NOMO-1 (cell line): ENCODE measurements around the gene RPAP3.
"Not testable (repeated sequence)": the region's sequence is repeated elsewhere in the genome, so short reads cannot be mapped to it uniquely, and the experiment has no call there.

Experiments used
- DNase-seq, 2 experiments: peaks; one replicate each; lab custom pipeline; 2025; ENCODE audit not compliant: unreplicated experiment in 2 of 2; lab: John Stamatoyannopoulos, UW

Gene RPAP3

DNA sequence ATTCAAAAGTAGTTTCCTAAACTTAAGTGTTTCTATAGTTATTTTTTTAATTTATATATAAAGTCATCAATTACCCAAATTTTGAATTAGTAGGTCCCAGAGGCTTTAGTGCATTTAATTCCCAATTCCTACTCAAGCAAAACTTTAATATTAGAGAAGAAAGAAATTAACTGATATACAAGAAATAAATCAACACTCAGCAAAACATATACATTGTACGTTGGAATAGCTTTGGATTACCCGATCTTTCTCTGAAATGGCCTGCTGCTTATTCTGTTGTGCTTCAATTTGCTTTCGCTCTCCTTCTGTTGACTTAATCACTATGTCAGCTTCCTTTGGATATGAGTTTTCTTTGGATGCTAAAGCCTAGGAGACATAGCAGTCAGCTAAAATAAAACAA, 18.2 kb downstream of the RPAP3 start:
- DNase-seq: no peak

DNA sequence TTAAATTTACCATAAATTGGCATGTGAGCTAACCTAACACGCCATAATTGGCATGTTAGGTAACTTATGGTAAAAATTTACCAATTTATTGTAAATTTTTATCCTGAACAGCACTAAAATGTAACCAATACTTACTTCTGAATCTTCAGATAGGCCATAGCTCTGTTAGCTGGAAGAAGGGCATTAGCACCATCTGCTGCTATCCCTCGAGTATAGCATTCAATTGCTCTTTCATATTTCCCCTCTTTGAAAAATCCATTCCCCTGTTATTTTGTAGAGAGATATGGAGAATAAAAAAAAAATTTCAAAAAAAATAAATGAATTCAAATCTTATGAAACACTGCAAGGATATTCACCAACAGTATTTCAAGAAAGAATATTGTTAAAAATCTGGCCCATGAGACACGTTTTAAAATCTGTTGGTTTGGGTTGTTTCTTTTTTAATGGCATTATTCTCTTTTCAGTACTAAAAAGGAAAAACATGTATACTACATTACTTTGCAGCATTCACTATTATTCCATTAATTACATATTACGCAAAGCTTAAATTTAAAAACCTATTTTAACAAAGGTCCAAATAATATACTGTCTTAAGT, 19.1 kb downstream of the RPAP3 start:
- DNase-seq: peak in 1 of 2 experiments; percentile 5

DNA sequence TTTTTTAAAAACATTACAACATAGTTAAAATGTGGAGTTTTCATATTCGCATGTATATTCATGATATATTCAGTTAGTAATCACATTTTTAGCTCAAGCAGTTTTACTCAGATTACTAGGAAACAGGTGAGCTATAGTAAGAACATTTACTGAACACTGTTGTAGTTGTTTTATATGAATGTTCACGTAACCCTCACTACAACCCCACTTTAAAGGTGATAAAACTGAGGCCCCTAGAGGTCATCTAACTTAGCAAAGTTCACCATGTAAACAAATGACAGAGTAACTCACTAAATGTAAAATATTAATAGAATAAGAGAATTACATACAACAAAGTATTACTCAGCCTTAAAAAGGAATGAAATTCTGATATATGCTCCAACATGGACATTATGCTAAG, 26.0 kb downstream of the RPAP3 start:
- DNase-seq: no peak

DNA sequence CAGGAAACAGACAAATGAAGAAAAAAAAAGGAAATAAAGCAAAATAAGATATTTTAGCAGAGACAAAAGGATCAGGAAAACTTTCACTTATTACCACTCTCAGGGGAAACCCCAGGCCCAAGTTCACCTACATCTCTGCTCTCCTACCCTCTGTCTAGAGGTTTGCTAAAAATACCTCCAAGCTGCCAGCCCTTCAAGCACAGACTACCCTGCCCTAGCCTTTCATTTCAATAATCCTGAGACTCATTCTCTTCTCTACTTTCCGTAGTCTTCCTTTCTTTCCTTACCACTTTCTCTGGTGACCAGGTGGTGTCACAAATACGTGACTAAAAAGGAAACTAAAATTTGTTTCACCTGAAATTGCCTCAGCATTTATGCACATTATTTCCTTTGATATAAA, 33.8 kb downstream of the RPAP3 start:
- DNase-seq: no peak

DNA sequence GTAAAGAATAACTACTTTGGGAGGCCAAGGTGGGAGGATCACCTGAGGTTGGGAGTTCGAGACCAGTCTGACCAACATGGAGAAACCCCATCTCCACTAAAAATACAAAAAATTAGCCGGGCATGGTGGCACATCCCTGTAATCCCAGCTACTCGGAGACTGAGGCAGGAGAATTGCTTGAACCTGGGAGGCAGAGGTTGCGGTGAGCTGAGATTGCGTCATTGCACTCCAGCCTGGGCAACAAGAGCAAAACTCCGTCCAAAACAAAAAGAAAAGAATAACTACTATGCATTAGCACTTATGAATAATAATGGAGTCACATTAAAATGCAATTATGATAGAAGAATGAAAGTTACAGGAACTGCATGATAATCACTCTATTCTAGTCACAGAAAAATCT, 37.9 kb downstream of the RPAP3 start:
- not testable (repeated sequence) for DNase-seq

DNA sequence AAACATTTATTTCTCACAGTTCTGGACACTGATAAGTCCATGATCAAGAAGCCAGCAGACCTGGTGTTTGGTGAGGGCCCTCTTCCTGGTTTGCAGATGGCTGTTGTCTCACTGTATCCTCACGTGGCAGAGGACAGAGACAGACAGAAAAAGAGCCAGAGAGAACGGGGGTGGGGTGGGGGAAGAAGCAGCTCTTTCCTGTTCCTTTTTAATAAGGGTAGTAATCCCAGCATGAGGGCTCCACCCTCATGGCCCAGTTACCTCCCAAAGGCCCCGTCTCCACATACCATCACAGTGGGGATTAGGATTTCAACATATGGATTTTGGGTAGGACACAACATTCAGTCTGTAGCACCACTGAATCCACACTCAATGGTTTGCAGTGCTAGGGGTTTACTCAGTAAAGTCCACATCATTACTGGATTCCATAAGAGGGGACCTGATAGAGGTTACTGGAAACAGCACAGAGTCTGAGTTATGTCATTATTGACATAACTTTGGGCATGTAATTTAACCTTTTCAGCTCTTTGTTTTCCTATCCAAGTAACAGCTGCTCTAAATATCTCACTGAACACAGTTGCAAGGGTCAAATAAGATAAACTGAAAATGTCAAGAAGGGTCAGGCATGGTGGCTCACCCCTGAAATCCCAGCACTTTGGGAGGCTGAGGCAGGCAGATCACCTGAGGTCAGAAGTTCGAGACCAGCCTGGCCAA, 53.2 kb downstream of the RPAP3 start:
- DNase-seq: no peak

DNA sequence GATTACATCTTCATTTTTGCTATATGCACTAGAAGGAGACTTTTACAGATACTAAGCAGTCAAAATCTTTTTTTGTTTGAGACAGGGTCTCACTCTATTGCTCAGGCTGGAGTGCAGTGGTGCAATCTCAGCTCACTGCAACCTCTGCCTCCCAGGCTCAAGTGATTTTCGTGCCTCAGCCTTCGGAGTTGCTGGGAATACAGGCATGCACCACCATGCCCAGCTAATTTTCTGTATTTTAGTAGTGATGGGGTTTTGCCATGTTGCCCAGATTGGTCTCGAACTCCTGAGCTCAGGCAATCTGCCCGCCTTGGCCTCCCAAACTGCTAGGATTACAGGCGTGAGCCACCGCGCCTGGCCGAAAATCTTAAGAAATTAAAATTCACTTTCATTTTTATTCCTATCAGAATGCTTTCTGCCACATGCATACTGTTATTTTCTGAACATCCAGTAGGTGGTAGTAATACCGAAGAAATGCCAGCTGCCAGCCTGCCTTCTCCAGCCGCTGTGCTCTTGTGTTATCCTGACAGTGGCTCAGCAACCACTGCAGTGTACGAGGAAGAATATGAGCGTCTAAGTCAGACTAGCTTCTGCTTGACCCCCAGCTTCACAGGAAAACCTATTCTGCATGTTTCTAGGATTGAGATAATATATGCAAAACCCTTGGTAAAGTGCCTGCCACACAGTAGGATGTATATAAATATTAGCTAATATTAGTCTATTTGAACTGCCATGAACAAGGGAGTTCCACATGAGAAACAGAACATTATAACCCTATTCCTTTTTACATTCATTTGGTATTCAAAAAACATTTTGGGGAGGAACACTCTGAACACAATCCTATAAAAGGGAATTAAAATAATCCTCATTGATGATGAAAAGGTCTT, 54.2 kb downstream of the RPAP3 start:
- peak; percentile 56 to 61 for DNase-seq

DNA sequence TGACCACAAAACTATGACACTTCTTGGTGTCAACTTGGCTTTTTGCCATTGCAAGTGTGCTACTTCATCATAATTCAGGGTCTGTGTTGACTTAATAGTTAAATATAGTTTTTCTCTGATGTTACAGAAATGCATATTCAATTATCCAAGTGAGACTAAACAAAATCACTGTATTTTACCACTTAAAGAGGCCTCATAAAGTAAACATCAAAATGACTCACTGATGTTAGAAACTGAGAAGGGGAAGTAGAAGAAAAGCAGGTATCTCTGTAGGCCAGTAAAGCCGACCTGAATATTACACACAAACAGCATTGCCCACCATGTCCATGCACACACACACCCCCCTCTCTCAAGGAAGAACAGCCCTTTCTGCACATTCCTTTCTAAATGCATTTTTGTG, 55.4 kb downstream of the RPAP3 start:
- no peak for DNase-seq

DNA sequence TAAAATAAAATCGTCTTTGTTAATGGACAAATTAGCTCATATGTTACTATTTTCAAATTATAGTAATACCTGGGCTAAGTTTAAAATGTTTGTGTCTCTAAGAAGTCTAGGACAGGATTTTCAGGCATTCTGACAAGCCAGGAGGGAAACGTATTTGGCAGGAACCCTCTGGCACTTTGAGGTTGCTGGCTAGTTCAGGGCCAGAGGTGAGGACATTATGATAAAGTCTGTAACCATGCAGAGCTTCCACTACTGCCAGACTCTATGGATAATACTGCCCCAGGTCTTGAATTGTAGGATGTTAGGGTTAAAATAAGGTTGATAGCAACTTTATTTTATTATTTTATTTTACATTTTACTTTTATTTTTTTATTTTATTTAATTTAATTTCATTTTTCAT, 56.4 kb downstream of the RPAP3 start:
- no peak for DNase-seq

DNA sequence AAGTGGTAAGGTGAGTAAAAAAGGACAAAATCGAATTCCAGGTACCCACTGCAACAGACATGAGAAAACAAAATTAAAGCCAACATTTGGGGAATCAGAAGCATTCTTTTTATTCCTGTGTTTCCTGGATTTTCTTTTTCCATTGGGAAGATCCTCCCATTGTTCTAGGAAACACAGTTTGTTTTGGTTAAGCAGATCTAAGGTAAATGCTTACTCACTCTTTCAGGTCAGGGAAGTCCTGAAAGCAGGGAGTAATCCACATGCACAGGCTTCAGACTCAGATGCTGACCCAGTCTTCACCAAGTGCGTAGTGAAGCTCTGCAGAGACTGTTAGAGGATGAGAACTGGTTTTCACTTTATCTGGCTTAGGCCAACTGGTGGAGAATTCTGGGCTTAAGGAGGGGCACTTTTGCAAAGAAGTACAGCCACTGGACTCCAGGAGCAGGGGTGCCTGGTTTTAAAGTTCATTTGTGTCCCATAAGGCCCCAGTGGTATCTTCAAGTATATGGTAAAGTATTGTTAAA, 57.7 kb downstream of the RPAP3 start:
- no peak for DNase-seq

DNA sequence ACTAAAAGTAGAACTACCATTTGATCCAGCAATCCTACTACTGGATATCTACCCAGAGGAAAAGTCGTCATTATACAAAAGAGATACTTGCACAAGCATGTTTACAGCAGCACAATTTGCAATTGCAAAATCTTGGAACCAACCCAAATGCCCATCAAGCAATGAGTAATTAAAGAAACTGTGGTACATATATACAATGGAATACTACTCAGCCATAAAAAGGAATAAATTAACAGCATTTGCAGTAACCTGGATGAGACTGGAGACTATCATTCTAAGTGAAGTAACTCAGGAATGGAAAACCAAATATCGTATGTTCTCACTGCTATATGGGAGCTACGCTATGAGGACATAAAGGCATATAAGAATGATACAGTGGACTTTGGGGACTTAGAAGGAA, 63.5 kb downstream of the RPAP3 start:
- DNase-seq: not testable (repeated sequence)

DNA sequence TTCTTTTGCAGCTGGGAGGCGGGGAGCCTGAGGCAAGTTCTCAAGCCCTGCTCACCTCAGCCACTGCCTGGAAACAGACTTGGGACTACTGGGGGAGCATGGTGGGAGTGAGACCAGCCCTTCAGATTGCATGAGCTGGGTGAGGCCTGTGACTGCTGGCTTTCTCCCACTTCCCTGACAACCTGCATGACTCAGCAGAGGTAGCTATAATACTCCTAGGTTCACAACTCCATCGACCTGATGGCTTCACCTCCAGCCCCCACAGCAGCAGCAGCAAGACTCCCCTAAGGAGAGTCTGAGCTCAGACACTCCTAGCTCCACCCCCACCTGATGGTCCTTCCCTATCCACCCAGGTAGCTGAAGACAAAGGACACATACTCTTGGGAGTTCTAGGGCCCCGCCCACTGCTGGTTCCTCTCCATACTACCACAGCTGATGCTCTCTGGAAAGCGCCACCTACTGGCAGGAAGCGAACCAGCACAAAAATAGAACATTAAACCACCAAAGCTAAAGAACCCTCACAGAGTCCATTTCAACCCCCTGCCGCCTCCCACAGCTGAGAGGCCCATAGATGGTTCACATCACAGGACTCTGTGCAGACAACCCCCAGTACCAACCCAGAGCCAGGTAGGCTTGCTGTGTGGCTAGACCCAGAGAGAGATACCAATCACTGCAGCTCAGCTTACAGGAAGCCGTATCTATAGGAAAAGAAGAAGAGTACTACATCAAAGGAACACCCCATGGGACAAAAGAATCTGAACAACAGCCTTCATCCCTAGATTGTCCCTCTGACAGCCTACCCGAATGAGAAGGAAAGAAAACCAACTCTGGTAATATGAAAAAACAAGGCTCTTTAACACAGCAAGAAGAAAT, 68.7 kb downstream of the RPAP3 start:
- no peak for DNase-seq

DNA sequence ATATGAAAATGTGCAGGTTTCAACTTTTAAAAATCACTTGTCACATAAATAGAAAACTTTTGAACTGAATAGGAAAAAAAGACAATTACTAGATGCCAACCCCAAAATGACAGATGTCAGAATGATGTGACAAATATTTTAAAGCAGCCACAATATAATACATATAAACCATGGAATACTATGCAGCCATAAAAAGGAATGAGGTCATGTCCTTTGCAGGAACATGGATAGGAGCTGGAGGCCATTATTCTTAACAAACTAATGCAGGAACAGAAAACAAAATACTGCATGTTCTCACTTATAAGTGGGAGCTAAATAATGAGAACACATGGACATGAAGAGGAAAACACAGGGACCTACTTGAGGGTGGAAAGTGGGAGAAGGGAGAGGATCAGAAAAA, 70.1 kb downstream of the RPAP3 start:
- not testable (repeated sequence) for DNase-seq

DNA sequence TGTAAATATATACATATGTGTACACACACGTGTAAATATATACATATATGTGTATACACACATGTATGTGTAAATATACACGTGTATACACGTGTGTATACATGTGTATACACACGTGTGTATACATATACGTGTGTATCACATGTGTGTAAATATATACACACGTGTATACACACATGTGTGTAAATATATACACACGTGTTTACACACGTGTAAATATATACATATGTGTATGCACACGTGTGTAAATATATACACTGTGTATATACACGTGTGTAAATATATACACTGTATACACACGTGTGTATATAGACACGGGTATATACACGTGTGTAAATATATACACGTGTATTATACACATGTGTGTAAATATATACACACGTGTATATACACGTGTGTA, 71.7 kb downstream of the RPAP3 start:
- DNase-seq: no peak

DNA sequence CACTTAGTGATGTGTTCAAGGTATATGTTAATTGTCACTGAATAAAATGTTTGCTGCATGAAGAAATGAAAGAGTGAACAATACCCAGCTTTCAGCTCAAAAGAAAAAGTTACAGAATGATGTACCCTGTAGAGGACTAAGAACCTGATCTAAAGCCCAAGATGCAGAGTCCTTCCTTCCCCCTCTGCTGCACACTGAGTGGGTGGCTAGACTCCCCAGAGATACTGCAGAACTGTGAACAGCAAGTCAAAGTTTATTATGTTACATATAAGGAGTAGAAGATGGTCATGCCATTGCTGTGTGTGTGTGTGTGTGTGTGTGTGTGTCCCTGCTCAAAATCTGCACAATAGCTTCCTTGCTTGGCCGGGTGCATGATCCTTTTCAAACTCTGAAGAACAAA, 83.9 kb downstream of the RPAP3 start:
- no peak for DNase-seq

DNA sequence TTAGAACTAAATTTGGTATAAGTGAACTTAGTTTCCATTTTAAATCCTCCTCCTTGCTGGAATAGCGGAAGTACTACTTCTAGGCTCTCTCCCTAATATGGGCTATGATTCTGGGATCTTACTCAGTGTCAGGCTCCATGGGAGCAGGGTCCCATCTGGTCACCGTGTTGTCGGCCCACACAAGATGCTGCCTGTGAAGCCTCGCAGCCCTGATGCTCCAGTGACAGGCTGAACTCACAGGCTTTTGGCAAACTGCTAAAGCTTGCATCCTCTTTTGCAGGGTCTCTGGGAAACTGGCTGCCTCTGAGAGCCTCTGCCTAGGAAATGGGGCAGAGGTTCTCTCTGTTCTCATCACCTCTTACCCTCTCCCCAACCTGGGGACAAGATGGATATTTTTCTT, 88.4 kb downstream of the RPAP3 start:
- no peak for DNase-seq

DNA sequence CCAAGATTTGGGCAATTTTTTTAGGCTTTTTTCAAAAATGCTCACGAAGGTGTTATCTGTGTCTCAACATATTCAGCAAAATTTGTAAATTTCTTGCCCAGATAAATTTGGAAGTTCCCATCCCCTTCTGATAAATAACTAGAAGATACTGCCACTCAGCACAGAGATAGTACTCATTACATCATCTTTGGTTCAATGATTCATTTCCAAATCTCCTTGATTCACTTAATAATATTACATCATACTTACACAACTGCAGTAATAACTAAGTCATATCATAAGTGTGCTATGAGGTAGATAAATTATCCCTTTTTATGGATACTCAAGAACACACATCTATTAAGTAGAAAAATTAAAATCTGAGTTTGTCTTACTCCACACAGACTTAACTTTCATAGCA, 89.4 kb downstream of the RPAP3 start:
- DNase-seq: no peak

DNA sequence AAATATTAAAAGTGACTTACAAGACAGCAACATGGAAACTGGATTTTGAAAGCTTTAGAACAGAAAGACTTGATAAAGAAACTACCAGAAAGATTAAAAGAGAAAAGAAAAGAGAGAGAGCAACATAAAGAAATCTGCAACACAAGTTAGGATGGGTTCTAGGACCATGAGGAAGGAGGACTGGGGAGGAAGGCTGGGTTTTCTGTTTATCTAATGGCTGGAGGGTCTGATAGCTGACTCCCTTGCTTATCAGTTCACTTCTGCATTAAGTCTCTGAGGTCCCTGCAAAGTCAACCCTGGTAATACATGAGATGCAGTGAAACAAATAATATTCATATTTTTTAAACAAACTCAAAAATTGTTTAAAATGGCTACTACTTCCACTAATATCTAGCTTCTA, 90.1 kb downstream of the RPAP3 start:
- no peak for DNase-seq

DNA sequence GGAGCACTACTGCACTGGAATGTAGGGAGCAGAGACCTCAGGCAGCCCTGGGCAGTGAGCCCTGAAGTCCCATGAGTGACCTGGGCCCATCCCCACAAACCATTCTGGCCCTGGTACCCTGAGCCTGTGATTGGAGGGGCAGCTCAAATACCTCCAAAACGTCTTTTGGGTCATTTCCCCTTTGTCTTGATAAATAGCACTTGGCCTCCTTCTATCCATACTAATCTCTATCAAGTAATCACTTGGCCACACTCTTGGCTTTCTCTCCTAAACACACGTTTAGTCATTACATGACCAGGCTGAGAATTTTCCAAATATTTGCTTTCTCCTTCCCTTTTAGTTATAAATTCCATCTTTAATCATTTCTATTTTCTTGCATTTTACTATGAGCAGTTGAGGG, 91.3 kb downstream of the RPAP3 start:
- DNase-seq: no peak

DNA sequence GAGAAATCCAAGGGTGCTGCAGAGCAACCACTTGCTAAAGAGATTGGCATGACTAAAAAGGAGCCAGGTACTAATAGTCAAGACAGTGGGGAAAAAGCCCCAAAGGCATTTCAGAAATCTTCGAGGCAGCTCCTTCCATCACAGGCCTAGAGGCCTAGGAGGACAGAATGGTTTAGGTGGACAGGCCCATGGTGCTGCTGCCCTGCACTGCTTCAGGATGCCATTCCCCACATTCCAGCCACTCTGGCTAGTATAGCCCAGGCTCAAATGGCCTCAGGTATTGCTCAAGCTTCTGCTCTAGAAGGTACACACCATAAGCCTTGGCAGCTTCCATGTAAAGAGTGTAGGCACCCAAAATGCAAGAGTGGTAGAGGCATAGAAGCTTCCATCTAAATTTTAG, 92.9 kb downstream of the RPAP3 start:
- no peak for DNase-seq

DNA sequence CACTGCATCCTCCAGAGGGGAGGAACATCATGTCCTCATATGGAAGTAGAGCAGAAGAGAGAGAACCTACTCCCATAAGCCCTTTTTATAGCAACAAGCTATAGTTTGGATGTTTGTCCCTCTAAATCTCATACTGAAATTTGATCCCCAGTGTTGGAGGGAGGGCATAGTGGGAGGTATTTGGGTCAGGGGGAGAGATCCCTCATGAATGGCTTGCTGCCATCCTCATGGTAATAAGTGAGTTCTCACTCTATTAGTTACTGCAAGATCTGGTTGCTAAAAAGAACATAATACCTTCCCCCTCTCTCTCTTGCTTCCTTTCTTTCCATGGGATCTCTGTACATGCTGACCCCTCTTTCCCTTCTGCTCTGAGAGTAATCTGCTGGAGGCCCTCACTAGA, 93.9 kb downstream of the RPAP3 start:
- DNase-seq: no peak
